ENCODE data around the gene UBE2H. TPM values are rescaled to one million over a fixed set of nuclear protein-coding genes. Genes with fewer than 3 reads are reported as not detected.

Gene UBE2H
- total RNA-seq, 3 donors from 2014 or later = 39.6 to 85.9 (median 40.0) TPM

- TF ChIP-seq CTCF (IDR thresholded peaks at IDR 0.05) = no peak
- Histone ChIP-seq H3K36me3 (ENCODE audit: low read depth) (no peaks in the 10 kb centered on the region), H3K9me3 (no peaks in the 10 kb centered on the region), H3K4me1 (ENCODE audit: low read depth) (peaks cover 3% of the 10 kb centered on the region), H3K4me3 (no peak overlapping the region)
- ATAC-seq (no peak), DNase-seq (no peak)
- intact Hi-C loops (cut with DNase I, micrococcal nuclease) = no loop called here
Observed at GRCh38 chr7:129884495-129884894, 68.3 kb downstream of the UBE2H start.

GRCh38 chr7:129883151-129883550, 69.6 kb downstream of the UBE2H start:
- peaks cover 3% of the 10 kb centered on the region for H3K4me1 ChIP-seq (ENCODE audit: low read depth)
- no peaks in the 10 kb centered on the region for H3K36me3 ChIP-seq (ENCODE audit: low read depth)
- no peak for DNase-seq
- no peak for TF ChIP-seq CTCF (IDR thresholded peaks at IDR 0.05)
- intact Hi-C loops (cut with DNase I, micrococcal nuclease) = no loop called here
- no peaks in the 10 kb centered on the region for H3K9me3 ChIP-seq
- no peak for ATAC-seq
- H3K4me3 ChIP-seq = no peak overlapping the region

GRCh38 chr7:129882531-129882930, 70.2 kb downstream of the UBE2H start:
- intact Hi-C loops (cut with DNase I, micrococcal nuclease) = no loop called here
- no peak overlapping the region for H3K4me3 ChIP-seq
- ATAC-seq (no peak), DNase-seq (no peak)
- no peak for TF ChIP-seq CTCF (IDR thresholded peaks at IDR 0.05)
- H3K9me3 ChIP-seq = no peaks in the 10 kb centered on the region
- peaks cover 7% of the 10 kb centered on the region for H3K4me1 ChIP-seq (ENCODE audit: low read depth)
- no peaks in the 10 kb centered on the region for H3K36me3 ChIP-seq (ENCODE audit: low read depth)

GRCh38 chr7:129877146-129877792, 75.5 kb downstream of the UBE2H start:
- peaks cover 7% of the 10 kb centered on the region for H3K4me1 ChIP-seq (ENCODE audit: low read depth)
- no peak for TF ChIP-seq CTCF (IDR thresholded peaks at IDR 0.05)
- H3K4me3 ChIP-seq = no peak overlapping the region
- intact Hi-C loops (cut with DNase I, micrococcal nuclease) = no loop called here
- no peak for DNase-seq
- H3K36me3 ChIP-seq (ENCODE audit: low read depth) = no peaks in the 10 kb centered on the region
- ATAC-seq = no peak
- H3K9me3 ChIP-seq = no peaks in the 10 kb centered on the region

- intact Hi-C loops (cut with DNase I, micrococcal nuclease) = no loop called here
- TF ChIP-seq CTCF (IDR thresholded peaks at IDR 0.05) = no peak
- ATAC-seq = no peak
- no peaks in the 10 kb centered on the region for H3K9me3 ChIP-seq
- no peaks in the 10 kb centered on the region for H3K36me3 ChIP-seq (ENCODE audit: low read depth)
- H3K4me1 ChIP-seq (ENCODE audit: low read depth) = peaks cover 7% of the 10 kb centered on the region
- no peak overlapping the region for H3K4me3 ChIP-seq
- DNase-seq = no peak
Observed at GRCh38 chr7:129875745-129876411, 76.9 kb downstream of the UBE2H start.
